Measurements from ENCODE around the gene MCM10. TPM values are rescaled to one million over a fixed set of nuclear protein-coding genes. Genes with fewer than 3 reads are reported as not detected.

Gene MCM10
- total RNA-seq, 1 donor from 2014 or later = 16.2 TPM

DNA sequence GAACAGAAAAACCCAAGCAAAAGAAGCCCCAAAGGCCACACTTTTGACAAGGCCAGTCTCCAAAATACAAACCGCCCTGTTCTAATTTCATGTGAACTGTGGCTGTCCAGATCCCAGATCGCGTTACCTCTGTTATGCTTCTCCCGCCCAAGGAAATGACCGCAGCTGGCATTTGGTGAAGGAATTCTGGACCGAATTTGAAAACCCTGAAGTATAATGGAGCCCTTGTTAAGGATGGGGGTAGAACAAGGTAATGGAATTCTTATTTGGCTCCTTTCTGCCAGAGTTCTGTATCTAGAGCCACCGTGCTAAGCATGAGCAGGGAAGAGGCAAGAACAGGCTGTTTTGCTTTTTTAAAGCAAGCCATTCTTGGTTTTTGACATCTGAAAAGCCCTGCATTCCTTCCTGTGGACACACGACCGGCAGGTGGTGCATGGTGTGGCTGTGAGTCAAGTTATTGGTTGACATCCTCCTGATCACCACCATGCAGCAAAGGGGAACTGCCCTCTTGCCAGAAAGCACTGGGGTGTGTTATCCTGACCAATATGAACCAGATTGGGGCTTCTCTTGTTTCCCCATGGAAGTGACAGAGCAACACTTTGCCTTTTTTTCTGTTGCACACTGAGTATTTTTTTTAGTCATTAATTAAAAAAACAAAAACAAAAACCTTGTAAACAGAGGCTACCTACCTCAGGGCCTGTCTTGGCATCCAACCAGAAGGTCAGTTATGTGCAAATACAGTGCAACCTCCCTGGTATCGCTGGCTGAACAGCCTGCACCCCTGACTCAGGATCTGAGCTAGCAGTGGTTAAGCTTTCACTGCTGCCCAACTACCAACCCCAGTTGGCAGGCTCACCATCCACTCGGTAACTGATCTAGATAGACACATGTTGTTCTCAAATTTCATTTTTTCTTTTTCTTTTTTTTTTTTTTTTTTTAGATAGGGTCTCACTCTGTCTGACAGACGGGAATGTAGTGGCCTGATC is 58.6 kb downstream of the MCM10 start:
- TF ChIP-seq CTCF (conservative IDR thresholded peaks at IDR 0.05; ENCODE audit: low read depth, low read length) = peak; percentile 68
- DNase-seq (ENCODE audit: low read depth) = peak; percentile 30

GRCh38 chr10:13221572-13221971 is 60.2 kb downstream of the MCM10 start:
- no peak for DNase-seq (ENCODE audit: low read depth)
- no peak overlapping the region for H3K4me3 ChIP-seq (ENCODE audit: low read depth, low read length)
- TF ChIP-seq CTCF (conservative IDR thresholded peaks at IDR 0.05; ENCODE audit: low read depth, low read length) = no peak

More for the DNA sequence above, 58.6 kb downstream of the MCM10 start:
- H3K4me3 ChIP-seq (ENCODE audit: low read depth, low read length) = no peak overlapping the region

DNA sequence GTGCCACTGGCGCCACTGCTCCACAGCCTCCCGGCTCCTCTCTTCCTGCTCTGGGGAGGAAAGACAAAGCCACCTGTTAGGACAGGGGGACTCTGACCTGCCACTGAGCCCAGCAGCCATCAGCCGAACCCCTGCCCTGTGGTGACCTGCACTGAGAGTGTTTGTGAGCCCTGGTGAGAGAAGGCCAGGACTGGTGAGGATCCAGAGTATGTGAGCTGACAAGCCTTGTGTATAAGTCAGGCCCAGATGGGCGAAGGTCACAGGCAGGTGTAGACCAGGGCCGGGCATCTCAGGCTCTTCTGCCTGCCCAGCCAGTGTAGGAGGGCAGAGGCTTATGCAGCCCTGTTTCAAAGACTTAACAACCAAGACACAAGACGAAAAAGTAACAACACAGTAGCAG is 60.8 kb downstream of the MCM10 start:
- no peak for TF ChIP-seq CTCF (conservative IDR thresholded peaks at IDR 0.05; ENCODE audit: low read depth, low read length)
- no peak for DNase-seq (ENCODE audit: low read depth)
- no peak overlapping the region for H3K4me3 ChIP-seq (ENCODE audit: low read depth, low read length)

GRCh38 chr10:13222566-13222965 is 61.2 kb downstream of the MCM10 start:
- no peak for TF ChIP-seq CTCF (conservative IDR thresholded peaks at IDR 0.05; ENCODE audit: low read depth, low read length)
- no peak for DNase-seq (ENCODE audit: low read depth)
- no peak overlapping the region for H3K4me3 ChIP-seq (ENCODE audit: low read depth, low read length)

DNA sequence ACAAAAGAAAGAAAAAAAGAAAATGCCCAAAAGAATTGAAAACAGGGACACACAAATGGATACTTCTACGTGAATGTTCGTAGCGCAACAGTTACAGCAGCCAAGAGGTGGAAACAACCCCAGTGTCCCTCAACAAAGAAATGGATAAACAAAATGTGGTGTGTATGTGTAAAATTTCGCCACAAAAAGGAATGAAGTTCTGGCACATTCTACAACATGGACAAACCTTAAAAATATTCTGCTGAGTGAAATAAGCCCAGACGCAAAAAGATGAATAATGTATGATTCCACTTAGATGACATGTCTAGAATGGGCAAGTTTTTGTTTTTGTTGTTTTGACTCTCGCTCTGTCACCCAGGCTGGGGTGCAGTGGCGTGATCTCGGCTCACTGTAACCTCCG is 61.9 kb downstream of the MCM10 start:
- TF ChIP-seq CTCF (conservative IDR thresholded peaks at IDR 0.05; ENCODE audit: low read depth, low read length) = no peak
- DNase-seq (ENCODE audit: low read depth) = no peak
- no peak overlapping the region for H3K4me3 ChIP-seq (ENCODE audit: low read depth, low read length)

DNA sequence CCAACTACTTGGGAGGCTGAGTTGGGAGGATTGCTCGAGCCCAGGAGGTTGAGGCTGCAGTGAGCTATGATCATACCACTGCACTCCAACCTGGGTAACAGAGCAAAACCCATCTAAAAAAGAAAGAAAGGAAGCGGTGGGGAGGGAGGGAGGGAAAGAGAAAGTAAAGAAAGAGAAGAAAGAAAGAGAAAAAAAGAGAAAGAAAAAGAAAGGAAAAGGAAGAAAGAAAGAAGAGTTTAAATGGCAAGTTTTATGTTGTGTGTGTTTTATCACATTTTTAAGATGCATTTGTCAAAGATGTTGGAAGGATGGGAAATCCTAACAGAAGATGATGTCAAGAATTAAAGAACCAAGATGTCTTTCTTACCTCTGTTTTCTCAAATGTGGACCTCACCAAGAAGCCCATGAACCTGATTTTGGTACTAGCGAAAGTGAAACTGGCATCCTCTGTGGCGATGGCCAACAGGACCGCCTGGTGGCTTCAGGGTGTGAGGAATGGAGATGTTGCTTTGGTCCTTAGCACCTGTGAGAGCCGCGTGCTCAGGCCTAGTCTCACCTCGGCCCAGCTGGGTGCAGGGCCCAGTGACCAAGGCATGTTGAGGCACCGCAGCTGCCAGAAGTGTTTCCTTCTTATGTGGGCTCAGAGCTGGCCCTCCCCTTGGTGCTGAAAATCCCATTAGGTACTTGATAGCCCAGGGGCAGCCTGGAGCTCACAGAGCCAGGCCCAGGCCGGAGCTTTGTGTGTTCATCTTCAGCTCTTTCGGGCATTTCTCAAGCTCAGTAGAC is 63.0 kb downstream of the MCM10 start:
- H3K4me3 ChIP-seq (ENCODE audit: low read depth, low read length) = no peak overlapping the region
- TF ChIP-seq CTCF (conservative IDR thresholded peaks at IDR 0.05; ENCODE audit: low read depth, low read length) = no peak
- no peak for DNase-seq (ENCODE audit: low read depth)

All from epithelial cell of proximal tubule (primary cell).